HG03045 (cell line): Measurements from ENCODE around the gene ARMC8.

Experiments
- ATAC-seq: cut with Tn5 transposase; IDR thresholded peaks from one replicate; pipeline ENCODE4 v1.9.1; 2021; ENCODE audit warnings: mild to moderate bottlenecking, moderate library complexity; ENCODE audit not compliant: unreplicated experiment

The ARMC8 gene

GRCh38 chr3:138297876-138298275, 110.8 kb downstream of the ARMC8 start:
- ATAC-seq = no peak

DNA sequence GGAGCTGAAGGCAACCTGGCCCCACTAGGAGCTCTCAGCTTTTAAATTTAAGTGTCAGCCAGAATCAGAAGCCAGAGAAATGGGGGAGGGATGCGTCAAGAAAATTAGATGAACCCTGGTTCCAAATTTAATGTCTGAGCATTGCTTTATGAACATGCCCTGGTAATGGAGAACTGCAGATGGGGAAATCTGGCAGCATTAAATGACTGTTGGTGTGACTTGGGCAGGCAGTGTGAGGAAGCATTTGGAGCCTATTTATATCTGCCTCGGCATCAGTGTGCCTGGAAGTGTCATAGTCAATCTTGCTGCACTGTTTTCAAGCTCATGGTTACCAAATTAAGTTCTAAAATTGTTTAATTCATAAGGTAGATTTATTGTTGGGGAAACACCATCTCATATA, 113.5 kb downstream of the ARMC8 start:
- ATAC-seq = no peak

DNA sequence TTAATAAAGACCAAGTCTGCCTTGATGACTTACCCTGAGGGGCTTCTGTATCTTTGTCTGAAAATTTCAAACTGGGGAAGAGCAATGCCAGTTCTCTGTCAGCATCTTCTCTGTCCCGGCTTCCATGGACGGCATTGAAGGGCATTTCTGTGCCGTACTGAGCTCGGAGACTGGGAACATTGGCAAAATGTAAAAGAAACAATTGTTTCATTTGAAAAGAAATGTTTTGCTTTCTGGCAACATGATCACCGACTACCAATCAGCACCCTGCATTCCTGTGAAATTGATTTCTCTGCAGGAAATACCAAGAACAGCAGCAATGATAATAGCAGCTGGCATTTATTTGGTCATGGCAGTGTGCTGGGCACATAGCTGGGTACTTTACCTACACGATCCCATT, 116.4 kb downstream of the ARMC8 start:
- no peak for ATAC-seq

DNA sequence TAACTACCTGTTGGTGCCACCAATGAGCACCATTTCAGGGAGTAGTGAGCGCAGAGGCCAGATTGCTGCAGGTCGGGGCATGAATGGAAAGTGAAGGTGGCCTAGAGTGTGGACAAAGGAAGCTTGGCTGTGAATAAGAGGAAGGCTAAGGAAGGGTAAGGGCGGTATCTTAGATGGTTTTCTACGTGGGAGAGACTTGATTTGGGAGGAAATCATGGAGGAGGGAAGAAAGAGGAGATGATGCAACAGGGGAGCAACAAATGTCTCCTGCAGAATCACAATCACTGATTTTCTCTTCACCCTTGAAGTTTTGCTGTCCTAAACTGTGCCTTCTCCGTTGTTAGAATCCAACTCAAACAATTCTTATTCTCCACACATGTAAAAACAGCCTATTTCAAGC, 120.8 kb downstream of the ARMC8 start:
- ATAC-seq = no peak

- ATAC-seq = no peak
Measured at GRCh38 chr3:138308783-138309182, 121.7 kb downstream of the ARMC8 start.

DNA sequence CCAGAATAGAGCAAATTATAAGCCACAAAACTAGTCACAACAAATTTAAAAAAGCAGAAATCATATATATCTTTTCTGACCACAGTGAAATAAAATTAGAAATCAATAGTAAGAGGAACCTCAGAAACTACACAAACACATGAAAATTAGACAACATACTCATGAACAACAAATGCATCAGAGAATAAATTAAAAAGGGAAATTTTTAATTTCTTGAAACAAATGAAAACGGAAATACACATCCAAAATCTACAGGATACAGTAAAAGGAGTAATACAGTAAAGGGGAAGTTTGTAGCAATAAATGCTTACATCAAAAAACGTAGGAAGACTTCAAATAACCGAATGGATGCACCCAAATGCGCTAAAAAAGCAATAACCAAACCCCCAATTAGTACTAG, 123.4 kb downstream of the ARMC8 start:
- ATAC-seq = no peak

DNA sequence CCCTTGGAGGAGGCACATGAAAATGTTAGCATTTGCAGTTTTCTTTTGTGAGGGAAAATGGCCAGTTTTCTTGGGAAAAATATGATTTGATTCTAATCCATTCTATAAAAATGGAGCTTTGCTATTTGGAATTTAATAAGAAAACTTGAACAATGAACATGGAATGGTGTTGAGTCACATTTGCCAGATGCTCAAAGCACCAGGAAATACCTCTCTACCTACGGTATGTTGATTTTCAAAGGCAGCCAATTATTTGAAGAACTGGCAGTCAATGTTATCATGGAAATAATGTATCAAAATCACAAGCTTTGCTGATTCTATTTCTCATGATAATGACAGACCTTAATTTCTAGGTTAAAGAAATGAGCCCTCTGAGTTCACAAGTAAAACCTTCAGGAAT, 127.7 kb downstream of the ARMC8 start:
- ATAC-seq = no peak

DNA sequence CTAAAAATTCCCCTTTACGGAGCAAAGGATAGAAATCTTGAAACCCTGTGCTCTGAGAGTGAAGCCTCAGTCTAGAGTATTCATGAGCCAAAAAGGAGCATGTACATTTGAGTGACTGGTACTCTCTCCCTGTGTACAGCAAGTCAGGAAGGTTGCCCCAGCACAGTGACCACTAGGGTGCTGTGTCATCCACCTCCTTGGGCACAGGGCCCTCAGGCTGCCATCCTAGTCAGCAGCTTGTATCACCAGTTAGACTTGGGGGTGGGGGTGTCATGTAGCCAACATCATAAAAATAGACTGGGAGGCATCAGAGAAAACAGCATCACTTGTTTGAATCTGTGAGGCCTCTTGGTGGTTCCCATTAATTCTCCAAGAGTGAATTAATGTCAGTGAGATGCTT, 130.6 kb downstream of the ARMC8 start:
- no peak for ATAC-seq

DNA sequence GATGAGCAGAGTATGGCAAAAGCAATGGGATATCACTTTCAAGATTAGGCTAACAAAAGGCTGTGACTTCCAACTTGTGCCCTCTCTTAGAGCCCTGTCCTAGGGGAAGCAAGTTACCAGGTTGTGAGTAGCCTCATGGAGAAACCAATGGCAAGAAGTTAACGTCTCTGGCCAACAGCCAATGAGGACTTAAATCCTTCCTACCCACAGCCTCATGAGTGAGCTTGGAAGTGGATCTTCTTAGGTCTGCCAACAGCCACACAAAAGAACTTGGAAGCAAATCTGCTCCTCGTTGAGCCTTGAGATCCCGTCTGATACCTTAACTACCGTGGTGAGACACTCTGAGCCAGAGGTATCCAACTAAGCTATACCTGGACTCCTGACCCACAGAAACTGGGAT, 136.9 kb downstream of the ARMC8 start:
- no peak for ATAC-seq

- ATAC-seq = no peak
Measured at GRCh38 chr3:138325990-138326389, 138.9 kb downstream of the ARMC8 start.

DNA sequence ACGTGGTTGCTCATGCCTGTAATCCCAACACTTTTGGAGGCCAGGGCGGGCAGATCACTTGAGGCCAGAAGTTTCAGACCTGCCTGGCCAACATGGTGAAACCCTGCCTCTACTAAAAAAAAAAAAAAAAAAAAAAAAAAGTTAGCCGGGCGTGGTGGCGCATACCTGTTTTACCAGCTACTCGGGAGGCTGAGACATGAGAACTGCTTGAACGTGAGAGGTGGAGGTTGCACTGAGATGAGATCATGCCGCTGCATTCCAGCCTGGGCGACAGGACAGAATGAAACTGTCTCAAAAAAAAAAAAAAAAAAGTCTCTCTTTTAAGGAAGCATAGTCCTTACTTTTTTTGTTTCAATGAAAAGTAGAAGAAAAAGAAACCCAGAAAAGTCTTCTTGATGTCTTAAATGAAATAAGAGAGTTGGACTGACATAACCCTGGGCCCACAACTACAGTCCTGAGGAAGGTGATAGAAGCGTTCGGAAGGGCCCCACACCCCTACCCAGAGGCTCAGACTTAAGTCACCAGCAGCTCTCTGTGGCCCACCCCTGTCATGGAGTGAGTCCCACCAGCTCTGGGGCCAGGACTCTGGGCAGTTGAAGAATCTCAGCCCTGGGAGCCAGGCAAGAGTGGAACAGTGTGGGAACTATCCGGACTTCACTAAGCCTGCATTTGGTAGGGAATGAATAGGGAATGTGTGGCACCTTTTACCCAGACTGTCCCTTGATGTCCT, 139.9 kb downstream of the ARMC8 start:
- ATAC-seq = no peak

DNA sequence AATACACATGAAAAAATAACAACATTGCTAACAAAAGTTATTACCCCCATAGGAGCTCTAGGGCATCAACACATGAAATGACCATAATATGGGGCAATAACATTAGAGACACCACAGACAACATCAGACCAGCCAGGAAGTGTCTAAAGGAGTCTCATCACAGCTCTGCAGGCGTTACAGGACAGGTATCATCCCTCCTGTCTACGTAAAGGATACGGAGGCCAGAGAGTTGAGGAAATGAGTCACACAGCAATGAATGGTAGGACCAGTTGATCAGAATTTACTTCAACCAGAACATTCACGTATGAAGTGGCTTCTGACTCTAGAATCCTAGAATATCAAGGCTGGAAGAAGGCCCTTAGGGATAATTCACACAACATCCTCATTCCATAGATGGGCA, 140.7 kb downstream of the ARMC8 start:
- ATAC-seq = no peak

GRCh38 chr3:138328341-138328740, 141.2 kb downstream of the ARMC8 start:
- ATAC-seq = no peak

DNA sequence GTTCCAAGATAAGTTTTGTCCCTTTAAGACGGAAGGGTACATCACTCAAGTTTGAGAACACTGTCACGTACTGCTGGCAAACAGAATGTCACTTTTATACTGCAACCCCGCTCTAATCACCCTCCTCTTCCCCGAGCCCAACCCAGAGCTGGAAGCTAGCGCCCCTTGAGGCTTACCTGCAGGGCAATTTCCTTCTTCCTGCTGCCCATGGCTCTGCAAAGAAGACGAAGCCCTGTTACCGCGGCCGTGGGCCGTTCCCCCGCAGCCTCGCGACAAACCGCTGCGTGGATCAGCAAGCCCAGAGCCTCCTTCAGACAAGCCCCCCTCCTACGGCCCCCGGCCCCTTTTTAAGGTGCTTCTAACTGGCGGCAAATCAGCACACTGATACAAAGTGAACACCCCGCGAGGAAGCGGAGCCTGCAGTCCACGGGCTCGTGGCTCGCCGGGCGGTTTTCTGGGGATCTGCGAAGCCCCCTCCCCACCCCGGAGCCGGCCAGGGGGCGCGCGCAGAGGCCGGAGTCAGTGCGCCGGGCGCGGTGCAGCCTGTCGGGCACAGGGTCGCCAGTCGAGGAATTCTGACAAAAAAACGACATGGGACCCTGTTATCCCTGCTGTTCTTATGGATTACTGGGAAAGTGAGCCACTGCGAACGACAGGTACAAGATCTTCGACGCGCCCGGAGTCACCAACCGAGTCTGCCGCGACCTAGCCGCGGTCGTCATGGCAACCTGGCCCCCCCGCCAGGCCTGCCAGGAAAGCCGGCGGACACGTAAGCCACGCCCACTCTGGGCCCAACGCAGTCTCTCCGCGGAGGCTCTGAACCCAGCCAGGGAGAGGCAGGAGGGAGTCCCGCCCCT, 142.3 kb downstream of the ARMC8 start, which contains the start of gene NME9:
Gene NME9, minus strand, starts transcription at position 725 of the 857 bp plus-strand sequence. Its CDS starts 516 bp downstream, at position 209.
- ATAC-seq = peak; percentile 73

DNA sequence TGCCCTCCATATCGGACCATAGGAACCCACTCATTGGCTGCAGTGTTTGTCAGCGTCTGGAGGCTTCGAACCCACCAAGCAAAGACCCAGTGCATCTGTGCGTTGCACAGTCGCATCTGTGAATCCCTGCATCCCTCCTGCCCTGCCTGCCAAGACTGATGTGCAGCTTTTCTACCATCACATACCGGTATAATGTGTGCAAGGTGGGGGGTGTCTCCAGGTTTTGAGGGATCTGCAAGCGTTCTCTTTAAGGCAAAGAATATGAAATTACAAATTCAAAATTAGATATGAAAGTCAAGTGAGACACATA, 142.8 kb downstream of the ARMC8 start:
- no peak for ATAC-seq

DNA sequence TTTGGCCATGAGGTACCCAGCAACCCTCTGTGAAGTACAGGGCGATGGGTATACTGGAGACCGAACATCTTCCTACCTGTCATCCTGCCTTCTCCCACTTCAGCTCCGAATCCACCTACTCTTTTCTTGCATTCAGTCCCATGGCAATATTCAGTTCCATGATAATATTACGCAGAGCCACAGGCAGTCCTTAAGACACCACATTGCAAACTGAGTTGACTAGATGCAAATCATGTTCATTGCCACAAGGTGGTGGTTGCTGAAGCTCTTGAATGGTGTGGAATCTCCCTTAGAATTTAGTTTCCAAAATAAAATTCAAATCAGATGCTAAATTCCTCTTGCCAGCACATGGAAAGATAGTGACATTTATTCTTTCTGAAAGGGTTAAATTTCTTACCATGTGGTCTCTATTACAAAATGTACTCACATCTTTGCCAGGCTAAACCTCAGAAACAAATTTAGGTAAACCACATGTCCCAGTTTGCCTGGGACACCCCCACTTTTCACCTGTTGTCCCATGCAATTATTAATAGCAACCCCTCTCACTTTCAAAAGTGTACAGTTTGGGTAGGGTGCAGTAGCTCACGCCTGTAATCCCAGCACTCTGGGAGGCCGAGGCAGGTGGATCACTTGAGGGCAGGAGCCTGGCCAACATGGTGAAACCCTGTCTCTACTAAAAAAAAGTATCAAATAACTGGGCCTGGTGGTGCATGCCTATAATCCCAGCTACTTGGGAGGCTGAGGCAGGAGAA, 144.2 kb downstream of the ARMC8 start:
- ATAC-seq = no peak

DNA sequence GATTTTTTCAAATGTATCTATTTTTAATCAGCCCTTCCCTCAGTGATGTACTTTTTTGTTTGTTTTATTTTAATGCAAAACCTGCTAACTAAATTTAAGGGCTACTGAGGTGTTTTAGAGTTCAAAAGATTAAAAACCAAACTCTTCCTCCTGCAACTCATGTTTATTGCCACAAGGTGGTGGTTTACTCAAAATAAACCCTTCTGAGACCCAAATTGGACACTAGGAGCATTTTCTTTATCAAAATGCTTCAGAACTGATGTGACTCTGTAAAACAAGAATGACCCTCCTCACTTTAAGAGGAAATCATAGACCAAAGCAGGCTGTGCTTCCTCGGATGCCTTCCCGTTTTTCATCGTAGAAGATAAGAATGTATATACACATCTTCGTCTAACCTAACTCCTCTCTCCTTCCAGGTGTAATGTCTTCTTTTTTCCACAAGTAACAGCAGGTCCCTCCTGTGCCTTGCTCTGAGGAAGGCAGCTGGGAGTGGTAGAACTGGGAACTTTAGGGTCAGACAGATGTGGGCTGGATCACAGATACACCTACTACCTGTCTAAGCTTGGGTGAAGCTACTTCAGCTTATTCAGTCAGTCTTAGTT, 145.5 kb downstream of the ARMC8 start:
- no peak for ATAC-seq

- ATAC-seq = no peak
Measured at GRCh38 chr3:138334608-138335007, 147.5 kb downstream of the ARMC8 start.

GRCh38 chr3:138336454-138336999, 149.4 kb downstream of the ARMC8 start:
- ATAC-seq = no peak

DNA sequence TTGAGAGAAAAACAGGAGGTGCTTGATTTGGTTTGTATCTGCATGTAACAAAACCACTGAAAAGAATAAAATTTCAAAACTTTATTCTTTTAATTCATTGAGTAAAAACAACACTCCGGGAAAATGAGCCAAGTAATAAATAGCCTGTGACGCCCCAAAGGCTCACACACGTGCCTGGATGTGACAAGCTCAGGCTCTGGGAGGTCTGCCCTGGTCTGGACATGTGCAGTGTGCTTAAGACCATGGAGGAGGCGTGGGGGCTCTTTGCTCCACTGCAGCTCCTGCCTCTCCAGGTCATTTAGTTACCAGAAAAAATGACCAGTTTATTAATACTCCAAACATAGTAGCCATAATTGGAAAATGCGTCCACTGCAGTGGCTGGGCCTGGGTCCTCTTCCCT, 151.1 kb downstream of the ARMC8 start:
- ATAC-seq = no peak

GRCh38 chr3:138338811-138339210, 151.7 kb downstream of the ARMC8 start:
- ATAC-seq = no peak
